Right ventricle myocardium inferior (tissue), 1 donor: ENCODE measurements around the gene B4GALT7. TPM values are rescaled to one million over a fixed set of nuclear protein-coding genes. Genes with fewer than 3 reads are reported as not detected.
A peak's percentile ranks its signal among the peaks of the same experiment; 100 is the strongest.

Experiments
- ATAC-seq: fragments of 200-7000 bp; cut with Tn5 transposase; one replicate; pipeline ENCODE4 v1.9.1; 2020; ENCODE audit warnings: mild to moderate bottlenecking, moderate library complexity
- DNase-seq: peaks from one replicate; pipeline ENCODE4 v3.0.0; 2021; ENCODE audit errors: missing footprints
- intact Hi-C: fragments of 100-400 bp; cut with DNase I; formaldehyde crosslinking; loops from one replicate; pipeline ENCODE4 v1.11.0; 2022
- total RNA-seq: library from RNA; stranded (reverse); fragmentation: NEBNext Ultra II Directional; extraction: Animal tissue kit (Norgen Biotek cat#: 25700); gene quantifications from one replicate; pipeline ENCODE4 v1.2.1, GENCODE V29; 2021
- donor health status: DM: no; HTN: yes; CAD: no; lungs with severe emphysema.

The B4GALT7 gene
- total RNA-seq, 1 donor from 2014 or later, result 13.2 TPM

DNA sequence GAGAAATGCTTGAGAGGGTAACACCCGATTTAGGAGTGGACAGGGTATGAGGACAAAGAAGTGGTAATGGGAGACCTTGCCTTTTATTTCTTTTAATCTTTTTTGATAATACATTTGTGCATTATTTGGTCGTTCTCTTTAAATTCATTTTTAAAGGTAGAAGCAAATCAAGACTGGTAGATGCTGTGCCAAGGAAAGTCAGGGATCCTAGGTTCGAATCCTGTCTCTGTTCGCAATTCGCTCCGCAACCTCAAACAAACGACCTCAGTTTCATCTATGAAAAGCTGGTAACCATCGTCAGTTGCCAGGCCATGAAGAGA lies 8.3 kb upstream of the B4GALT7 start:
- intact Hi-C loops, result loop anchor here (1.0 to 5.0 kb wide), 2 partner anchors 9 to 34 kb away; partner anchors contain the start of gene B4GALT7
- DNase-seq (no peak), ATAC-seq (no peak)

DNA sequence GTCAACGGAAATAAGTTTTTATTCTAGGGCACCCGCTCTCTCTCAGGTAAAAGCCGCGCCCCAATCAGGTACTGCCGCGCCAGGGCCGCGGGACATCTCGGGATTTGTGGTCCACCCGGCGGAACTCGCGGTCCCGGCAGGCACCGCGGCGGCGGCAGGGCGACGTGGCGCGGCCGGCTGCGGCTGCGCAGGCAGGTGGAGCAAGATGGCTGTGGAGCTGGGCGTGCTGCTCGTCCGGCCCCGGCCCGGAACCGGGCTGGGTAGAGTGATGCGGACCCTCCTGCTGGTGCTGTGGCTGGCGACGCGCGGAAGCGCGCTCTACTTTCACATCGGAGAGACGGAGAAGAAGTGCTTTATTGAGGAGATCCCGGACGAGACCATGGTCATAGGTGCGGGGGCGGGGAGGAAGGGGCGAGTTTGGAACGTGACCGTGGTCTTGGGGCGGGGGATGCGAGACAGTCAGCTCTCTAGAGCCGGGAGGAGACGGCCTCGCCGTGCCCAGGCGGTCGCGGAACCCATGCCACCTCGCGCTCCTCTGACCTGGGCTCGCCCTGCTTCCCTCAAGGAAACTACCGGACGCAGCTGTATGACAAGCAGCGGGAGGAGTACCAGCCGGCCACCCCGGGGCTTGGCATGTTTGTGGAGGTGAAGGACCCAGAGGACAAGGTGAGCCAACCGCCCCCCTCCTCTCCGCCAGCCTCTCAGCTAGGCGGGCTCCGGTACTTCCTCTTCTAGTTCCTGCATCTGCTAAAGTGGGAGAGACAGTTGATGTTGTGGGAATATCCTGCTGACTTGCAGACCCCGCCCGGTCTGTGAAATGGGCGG lies 7.7 kb upstream of the B4GALT7 start, which contains the start of gene TMED9:
Gene TMED9 (plus strand): TSS at position 194 of the 825 bp plus-strand sequence. CDS start 12 bp downstream, at position 206.
- DNase-seq, result peak; percentile 94
- peak; percentile 97 for ATAC-seq
- intact Hi-C loops, result loop anchor here (1.0 to 5.0 kb wide), 2 partner anchors 8 to 35 kb away; partner anchors contain the start of gene B4GALT7

DNA sequence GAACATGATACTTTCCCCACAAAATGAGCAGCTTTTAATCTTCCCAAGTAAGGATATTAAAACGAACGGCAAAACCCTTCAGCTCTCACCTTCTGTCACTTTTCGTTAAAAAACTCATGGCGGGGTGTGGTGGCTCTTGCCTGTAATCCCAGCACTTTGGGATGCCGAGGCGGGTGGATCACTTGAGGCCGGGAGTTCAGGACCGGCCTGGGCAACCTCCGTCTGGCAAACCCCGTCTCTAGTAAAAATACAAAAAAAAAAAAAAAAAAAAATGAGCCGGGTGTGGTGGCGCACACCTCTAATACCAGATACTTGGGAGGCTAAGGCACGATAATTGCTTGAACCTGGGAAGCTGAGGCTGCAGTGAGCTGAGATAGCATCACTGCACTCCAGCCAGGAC lies 7.0 kb upstream of the B4GALT7 start:
- DNase-seq (no peak), ATAC-seq (no peak)
- intact Hi-C loops, result loop anchor here (1.0 to 5.0 kb wide), 2 partner anchors 7 to 36 kb away; partner anchors contain the start of gene B4GALT7

DNA sequence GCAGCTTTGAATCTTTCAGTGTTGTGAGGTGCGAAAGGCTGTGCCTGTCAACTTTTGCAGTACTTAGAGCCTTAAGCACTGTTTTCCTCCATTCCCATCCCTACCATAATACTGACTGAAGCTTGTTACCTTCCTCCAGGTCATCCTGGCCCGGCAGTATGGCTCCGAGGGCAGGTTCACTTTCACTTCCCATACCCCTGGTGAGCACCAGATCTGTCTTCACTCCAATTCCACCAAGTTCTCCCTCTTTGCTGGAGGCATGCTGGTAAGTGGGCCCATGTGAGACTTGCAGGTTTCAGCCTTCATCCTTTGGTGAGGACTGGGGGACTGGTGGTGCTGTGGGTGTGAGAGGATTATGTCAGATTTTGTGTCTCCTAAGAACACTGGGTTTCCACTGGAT lies 6.4 kb upstream of the B4GALT7 start:
- ATAC-seq, result no peak
- no peak for DNase-seq
- intact Hi-C loops, result loop anchor here (5.0 kb wide), 1 partner anchor 36 kb away; no protein-coding TSS in a partner anchor

DNA sequence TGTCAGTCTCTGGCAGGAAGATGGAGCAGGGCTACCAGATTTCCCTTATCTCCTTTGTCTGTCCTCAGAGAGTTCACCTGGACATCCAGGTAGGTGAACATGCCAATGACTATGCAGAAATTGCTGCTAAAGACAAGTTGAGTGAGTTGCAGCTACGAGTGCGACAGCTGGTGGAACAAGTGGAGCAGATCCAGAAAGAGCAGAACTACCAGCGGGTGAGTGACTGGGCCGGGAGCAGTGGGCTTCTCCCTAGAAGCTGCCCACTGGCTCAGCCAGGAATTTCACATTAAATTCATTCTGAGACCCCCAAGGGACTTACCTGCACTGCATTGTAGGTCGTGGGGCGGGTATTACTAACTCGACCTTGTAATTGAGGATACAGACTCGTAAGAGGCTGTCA lies 5.9 kb upstream of the B4GALT7 start:
- intact Hi-C loops, result loop anchor here (5.0 kb wide), 1 partner anchor 37 kb away; no protein-coding TSS in a partner anchor
- no peak for DNase-seq
- no peak for ATAC-seq

DNA sequence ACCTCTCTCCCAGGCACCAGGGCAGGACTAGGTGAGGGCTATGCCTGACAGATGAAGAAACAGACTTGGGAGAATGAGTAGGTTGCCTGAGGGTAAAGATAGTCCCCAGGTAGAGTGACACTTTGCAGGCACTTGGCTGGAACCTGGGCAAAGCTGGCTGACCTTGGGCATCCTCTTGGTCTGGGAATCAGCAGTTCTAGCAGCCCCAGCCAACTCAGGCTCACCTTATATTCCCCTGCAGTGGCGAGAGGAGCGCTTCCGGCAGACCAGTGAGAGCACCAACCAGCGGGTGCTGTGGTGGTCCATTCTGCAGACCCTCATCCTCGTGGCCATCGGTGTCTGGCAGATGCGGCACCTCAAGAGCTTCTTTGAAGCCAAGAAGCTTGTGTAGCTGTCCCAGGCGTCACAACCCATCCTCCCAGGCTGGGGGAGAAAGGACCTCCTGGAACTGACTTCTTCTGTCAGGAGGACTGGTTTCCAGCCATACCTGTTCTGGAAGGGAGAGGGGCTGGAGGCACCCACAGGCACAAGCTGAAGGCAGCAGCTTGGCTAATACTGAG lies 4.8 kb upstream of the B4GALT7 start:
- ATAC-seq, result no peak
- no peak for DNase-seq
- intact Hi-C loops, result no loop called here

DNA sequence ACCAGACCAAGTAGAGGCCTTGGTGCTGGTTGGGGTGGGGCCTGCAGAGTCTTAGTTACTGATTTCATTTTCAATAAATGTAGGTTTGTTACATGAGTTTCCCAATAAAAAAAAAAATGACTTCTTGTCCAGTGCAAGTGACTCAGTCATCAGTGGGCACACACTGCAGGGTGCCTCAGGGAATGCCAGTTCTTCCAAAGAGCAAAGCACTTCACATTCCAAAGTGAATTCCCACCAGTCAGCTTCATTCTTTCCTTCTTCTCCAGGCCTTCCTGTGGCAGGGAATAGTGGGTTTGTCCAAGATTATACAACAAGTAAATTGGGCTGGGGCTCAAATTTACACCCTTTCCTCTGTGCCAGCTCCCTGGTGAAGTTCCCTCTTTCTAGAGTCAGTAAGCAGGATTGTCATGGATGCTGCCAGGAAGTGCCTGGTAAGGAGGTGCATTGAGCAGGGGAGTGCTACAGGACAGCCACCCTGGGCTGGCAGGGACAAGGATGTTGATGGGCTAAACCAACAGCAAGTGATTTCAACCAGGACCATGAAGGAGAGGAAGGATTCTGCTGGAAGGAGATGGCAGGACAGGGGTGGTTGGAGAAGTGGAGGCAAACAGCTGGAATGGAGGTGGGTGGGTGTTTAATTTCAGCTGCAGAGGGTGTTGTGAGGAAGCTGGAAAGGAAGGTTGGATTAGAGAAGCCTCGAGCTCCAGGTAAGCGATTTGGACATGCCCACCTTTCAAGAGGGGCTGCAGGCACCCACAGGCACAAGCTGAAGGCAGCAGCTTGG lies 3.7 kb upstream of the B4GALT7 start:
- no peak for ATAC-seq
- DNase-seq, result no peak
- intact Hi-C loops, result no loop called here

DNA sequence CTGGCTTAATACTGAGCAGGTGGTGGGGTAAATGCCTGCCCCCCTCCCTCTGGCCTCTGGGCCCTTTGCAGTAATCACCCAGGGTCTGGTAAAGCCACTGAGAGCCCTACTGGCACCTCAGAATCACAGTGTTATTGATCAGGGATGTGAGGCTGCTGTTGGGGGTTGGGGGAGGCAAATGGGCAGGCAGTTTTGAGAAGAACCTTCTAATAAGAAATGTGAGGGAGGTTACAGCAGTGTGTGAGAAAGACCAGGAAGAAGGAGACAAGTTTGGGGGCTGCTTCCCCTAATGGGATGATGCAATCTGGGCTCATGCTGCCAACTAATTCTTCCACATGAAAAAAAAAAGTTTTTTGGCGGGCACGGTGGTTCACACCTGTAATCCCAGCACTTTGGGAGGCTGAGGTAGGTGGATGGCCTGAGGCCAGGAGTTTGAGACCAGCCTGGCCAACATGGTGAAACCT lies 3.1 kb upstream of the B4GALT7 start:
- no peak for ATAC-seq
- no peak for DNase-seq
- intact Hi-C loops, result no loop called here

DNA sequence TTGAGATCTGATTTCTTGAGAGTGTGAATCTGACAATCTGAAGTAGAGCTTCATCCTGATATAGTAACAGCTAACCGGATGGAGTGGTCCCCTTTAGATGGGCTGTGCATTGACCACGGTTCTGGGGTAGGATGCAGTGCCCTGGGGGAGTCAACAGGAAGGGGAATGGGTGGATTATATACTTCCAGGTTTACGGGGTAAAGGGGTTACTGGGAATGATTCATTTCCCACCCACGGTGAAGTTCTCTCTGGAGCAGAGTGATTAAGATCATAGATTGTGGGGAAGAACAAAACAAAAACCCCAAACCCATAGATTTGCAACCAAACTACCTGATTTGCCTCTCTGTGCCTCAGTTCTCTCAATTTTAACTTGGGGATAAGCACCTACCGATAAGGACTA lies 1.5 kb upstream of the B4GALT7 start:
- intact Hi-C loops, result no loop called here
- ATAC-seq, result no peak
- no peak for DNase-seq

DNA sequence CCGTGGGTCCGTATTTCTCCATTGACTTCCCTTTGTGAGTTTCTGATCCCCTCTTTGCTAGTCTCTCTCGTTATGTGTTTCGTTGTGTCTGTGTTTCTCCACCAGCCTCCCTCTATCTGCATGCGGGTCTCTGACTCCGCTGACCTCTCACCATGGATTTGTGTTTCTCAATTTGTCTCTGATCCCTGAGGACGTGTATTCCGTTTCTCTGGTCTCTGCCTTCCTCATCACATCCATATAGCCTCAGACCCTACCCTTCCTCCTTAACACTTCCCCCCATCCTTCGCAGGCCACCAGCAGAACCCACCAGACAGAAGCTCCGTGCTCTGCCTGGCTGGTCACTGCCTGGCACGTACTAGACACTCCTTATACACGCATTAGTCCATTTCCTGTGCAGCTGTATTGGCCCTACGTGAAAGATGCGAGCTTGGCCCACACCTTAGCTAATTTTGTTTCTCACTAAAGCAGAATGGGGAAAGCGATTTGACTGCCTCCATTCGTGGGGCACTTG lies 631 bp downstream of the B4GALT7 start:
- ATAC-seq (no peak), DNase-seq (no peak)
- intact Hi-C loops, result loop anchor here (1.0 kb wide), 1 partner anchor 8 kb away; the partner anchor contains the start of gene TMED9

DNA sequence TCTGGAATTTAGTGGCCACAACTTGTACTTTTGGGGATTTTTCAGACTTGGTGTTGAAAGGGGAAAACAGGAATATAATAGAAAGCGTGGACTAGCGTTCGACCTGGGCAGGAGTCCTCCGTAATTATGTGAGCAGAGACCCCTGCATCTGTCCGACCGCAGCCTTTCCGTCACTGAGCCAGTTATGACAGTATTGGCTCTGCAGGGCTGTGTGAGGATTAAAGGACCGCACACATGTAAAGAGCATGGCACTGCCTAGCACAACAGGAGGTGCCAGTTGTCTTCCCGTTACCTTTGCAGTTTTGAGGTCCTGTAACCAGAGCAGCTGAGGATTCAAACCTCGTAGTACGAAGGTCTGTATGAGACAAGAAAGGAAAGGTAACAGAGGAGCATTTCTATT lies 1.2 kb downstream of the B4GALT7 start:
- DNase-seq, result no peak
- intact Hi-C loops, result no loop called here
- ATAC-seq, result no peak

DNA sequence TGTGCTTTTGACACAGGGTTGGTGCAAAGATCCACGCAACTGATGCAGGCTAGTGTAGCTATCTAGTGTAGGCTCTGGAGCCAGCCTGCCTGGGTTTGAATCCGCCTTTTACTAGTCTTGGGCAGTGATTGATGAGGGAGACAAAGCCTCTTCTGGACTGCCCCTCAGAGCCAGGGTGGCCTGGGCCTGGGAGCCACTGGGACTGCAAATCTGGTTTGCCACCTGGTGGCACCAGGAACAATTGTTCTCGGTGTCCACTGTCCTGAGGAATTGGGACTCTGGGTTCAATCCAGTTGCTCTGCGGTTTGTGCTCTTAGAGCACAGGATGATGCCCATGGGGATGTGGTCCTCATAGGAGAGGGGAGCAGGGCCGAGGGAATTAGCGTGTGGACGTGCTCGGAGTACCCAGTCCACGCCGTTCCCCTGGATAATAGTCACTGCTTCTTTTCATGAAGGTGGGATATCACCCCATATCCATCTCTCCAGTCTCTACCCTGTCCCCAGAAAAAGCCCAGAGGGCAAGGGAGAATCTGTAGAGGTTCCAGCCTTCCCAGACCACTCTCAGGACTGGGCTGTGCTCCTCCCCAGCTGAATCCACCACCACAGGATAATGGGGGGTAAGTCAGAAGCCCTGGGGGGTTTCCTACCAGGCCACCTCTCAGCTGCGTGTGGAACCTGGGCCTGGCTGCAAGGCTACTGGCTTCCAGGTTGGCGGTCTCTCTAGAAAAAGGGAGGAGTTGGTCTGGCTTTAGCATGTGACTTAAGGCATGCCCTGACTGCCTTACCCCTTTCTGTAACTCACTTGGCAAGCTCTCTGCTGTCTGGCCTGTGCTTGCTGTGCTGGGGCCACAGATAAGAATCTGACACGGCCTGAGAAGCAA lies 1.9 kb downstream of the B4GALT7 start:
- ATAC-seq (no peak), DNase-seq (no peak)
- intact Hi-C loops, result no loop called here

DNA sequence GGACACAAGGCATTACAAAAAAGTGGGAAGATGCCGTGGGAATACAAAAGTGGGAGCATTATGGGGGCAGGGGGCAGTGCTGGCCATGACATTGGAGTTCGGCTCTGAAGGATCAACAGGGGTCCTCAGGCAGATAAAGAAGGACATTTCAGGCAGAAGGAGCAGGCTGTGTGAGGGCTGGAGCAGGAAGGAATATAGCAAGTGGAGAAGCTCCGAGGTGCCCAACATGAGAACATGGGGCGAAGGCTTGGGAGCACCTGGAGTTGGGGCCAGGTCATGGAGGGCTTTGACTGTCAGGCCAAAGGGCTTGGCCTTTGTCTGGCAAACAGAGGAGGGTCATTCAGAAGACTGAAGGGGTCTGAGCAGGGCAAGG lies 2.5 kb downstream of the B4GALT7 start:
- intact Hi-C loops, result no loop called here
- ATAC-seq (no peak), DNase-seq (no peak)

DNA sequence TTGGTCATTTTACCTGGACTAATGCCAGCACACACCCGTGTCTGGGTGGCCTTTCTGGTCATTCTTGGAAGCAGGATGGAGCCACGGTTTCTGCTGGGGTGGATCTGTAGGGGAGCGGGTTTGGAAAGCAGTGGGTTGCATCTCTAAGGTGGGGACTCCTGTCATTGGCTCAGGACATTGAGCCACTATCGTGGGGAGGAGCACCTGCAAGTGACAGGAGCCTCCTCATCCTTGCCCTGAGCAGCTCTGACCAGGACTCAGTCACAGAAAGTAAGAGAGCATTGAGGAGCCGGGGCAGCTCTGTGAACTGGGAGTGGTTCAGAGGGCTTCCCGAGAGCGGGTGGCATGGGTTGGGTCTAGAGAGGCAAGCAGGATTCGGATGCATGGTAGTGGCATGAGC lies 3.7 kb downstream of the B4GALT7 start:
- intact Hi-C loops, result no loop called here
- DNase-seq, result no peak
- no peak for ATAC-seq

DNA sequence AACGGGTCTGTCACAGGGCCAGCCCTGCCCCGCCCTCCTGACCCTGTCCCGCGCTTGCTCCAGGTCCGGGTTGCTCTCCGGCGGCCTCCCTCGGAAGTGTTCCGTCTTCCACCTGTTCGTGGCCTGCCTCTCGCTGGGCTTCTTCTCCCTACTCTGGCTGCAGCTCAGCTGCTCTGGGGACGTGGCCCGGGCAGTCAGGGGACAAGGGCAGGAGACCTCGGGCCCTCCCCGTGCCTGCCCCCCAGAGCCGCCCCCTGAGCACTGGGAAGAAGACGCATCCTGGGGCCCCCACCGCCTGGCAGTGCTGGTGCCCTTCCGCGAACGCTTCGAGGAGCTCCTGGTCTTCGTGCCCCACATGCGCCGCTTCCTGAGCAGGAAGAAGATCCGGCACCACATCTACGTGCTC lies 4.2 kb downstream of the B4GALT7 start:
- ATAC-seq (no peak), DNase-seq (no peak)
- intact Hi-C loops, result no loop called here

DNA sequence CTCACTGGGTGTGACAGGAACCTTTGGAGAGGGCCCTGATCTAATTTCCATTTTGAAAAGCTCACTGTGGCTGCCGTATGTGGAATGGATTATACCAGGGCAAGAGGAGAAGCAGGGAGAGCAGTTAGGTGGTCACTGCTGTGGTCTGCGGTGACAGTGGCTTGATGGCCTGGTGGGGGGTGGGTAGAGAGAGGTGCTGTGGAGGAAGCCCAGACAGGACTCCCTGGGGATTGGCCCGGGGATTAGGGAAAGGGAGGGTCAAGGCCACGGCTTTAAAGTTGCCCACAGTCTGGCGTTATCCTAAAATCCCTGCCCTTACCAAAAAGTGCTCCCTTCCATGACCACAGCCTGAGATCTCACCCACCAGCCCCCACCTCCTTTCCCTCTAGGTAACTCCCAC lies 4.7 kb downstream of the B4GALT7 start:
- no peak for ATAC-seq

DNA sequence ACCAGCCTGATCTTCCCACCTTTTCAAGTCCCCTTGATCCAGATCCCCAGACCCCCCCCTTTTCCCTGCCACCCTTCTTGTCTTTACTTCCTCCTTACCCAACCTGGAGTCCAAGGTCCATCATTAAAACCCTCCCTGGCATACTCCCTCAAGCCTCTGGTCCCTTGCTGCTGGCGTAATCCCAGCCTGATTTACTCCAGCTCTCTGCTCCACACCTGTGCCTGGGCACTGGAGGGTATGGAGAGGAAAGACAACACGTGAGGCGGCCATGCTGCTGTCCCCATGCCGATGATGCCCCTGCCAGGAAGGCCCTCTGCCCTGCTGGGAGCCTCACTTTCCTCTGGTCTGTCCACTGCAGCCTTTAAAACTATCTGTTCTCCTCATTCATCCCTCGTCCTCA lies 5.1 kb downstream of the B4GALT7 start:
- ATAC-seq, result no peak
- no peak for DNase-seq
- intact Hi-C loops, result no loop called here

More for the DNA sequence above, 4.7 kb downstream of the B4GALT7 start:
- intact Hi-C loops, result no loop called here
- no peak for DNase-seq

DNA sequence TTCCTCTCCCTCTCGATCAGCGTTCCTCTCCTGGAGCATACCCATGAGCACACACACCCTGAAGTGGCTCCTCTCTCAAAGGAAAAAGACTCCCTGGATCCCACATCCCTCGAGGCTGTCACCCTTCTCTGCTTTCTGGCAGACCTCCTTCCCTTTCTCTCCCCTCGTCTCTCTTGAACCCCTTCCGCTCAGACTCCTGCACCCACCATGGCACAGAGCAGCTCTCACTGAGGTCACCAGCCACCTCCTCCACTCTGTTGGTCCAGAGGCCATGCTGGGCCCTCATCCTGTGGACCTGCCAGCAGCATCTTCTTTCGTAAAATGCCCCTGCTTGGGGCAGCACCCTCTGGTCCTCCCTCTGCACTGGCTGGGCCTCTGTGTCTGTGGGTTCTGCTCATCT lies 5.7 kb downstream of the B4GALT7 start:
- no peak for DNase-seq
- intact Hi-C loops, result no loop called here
- ATAC-seq, result no peak
